DND-41 (cell line): ENCODE measurements around the gene ENDOD1.

Experiments used
- ATAC-seq: fragments of 200-7000 bp; cut with Tn5 transposase; 3 replicates; pipeline ENCODE4 v1.9.1; 2021; ENCODE audit warnings: low read depth; ENCODE audit not compliant: insufficient read depth
- DNase-seq: peaks from one replicate; pipeline ENCODE4 v3.0.0-alpha.2; 2020
- H2AFZ ChIP-seq: 2 replicates; pipeline ENCODE4 v1.6.0; 2012; ENCODE audit warnings: low read depth, low read length
- H3K27ac ChIP-seq: 2 replicates; pipeline ENCODE4 v1.5.1; 2012; ENCODE audit warnings: low read length, inconsistent platforms
- H3K27me3 ChIP-seq: fragments of 200-600 bp; sonication (generic); 2 replicates; pipeline ENCODE4 v1.6.0; 2012; ENCODE audit warnings: low read length, mild to moderate bottlenecking, inconsistent platforms; ENCODE audit not compliant: insufficient read depth, poor library complexity
- H3K36me3 ChIP-seq: 2 replicates; pipeline ENCODE4 v1.5.1; 2012; ENCODE audit warnings: low read length, inconsistent platforms; ENCODE audit not compliant: insufficient read depth
- H3K4me1 ChIP-seq: 2 replicates; pipeline ENCODE4 v1.5.1; 2012; ENCODE audit warnings: mild to moderate bottlenecking, low read length; ENCODE audit not compliant: insufficient read depth
- H3K4me2 ChIP-seq: 2 replicates; pipeline ENCODE4 v1.6.0; 2012; ENCODE audit warnings: mild to moderate bottlenecking, moderate library complexity, low read length, inconsistent platforms; ENCODE audit not compliant: insufficient read depth
- H3K4me3 ChIP-seq, 2 experiments: fragments of 200-600 bp in 1 of 2; shearing (Covaris generic) in 1 of 2; 2 replicates each; pipeline ENCODE4 v1.5.1; 2012 to 2016; ENCODE audit warnings: inconsistent platforms in 2 of 2, low read length in 2 of 2, mild to moderate bottlenecking in 2 of 2, low read depth in 1 of 2, moderate library complexity in 1 of 2
- H3K79me2 ChIP-seq: 2 replicates; pipeline ENCODE4 v1.6.0; 2012; ENCODE audit warnings: low read length, inconsistent platforms; ENCODE audit not compliant: insufficient read depth
- H3K9ac ChIP-seq: 2 replicates; pipeline ENCODE4 v1.6.0; 2012; ENCODE audit warnings: low read depth, mild to moderate bottlenecking, inconsistent platforms, low read length, moderate library complexity
- H3K9me3 ChIP-seq: 2 replicates; pipeline ENCODE4 v1.5.1; 2012; ENCODE audit warnings: low read length, moderate library complexity, mild to moderate bottlenecking, inconsistent platforms; ENCODE audit not compliant: insufficient read depth, severe bottlenecking
- H4K20me1 ChIP-seq: 2 replicates; pipeline ENCODE4 v1.6.0; 2012; ENCODE audit warnings: low read length; ENCODE audit not compliant: insufficient read depth
- EZH2 ChIP-seq: IDR thresholded peaks from 3 replicates; pipeline ENCODE4 v1.6.1; 2012; ENCODE audit warnings: borderline replicate concordance, low read depth, mild to moderate bottlenecking, moderate library complexity, low read length, inconsistent platforms; ENCODE audit not compliant: severe bottlenecking
- TF ChIP-seq, protein P1 (sequence below): IDR thresholded peaks from 2 replicates; pipeline ENCODE4 v1.5.1; 2012; ENCODE audit warnings: borderline replicate concordance, low read length, moderate library complexity, mild to moderate bottlenecking; ENCODE audit not compliant: poor library complexity, severe bottlenecking; ENCODE audit errors: extremely low read depth

ENDOD1 gene

GRCh38 chr11:95121698-95122097 is 32.1 kb downstream of the ENDOD1 start:
- H3K4me2 ChIP-seq: no peak overlapping the region
- H2AFZ ChIP-seq: no peak overlapping the region
- H3K9ac ChIP-seq: no peak overlapping the region
- ATAC-seq: no peak
- no peaks in the 10 kb centered on the region for H4K20me1 ChIP-seq
- H3K36me3 ChIP-seq: no peaks in the 10 kb centered on the region
- no peak overlapping the region for H3K27ac ChIP-seq
- H3K4me3 ChIP-seq: no peak overlapping the region
- TF ChIP-seq, protein P1, sequence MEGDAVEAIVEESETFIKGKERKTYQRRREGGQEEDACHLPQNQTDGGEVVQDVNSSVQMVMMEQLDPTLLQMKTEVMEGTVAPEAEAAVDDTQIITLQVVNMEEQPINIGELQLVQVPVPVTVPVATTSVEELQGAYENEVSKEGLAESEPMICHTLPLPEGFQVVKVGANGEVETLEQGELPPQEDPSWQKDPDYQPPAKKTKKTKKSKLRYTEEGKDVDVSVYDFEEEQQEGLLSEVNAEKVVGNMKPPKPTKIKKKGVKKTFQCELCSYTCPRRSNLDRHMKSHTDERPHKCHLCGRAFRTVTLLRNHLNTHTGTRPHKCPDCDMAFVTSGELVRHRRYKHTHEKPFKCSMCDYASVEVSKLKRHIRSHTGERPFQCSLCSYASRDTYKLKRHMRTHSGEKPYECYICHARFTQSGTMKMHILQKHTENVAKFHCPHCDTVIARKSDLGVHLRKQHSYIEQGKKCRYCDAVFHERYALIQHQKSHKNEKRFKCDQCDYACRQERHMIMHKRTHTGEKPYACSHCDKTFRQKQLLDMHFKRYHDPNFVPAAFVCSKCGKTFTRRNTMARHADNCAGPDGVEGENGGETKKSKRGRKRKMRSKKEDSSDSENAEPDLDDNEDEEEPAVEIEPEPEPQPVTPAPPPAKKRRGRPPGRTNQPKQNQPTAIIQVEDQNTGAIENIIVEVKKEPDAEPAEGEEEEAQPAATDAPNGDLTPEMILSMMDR: no peak
- TF ChIP-seq EZH2: no peak
- DNase-seq: no peak
- no peaks in the 10 kb centered on the region for H3K9me3 ChIP-seq
- no peaks in the 10 kb centered on the region for H3K79me2 ChIP-seq
- H3K4me1 ChIP-seq: no peaks in the 10 kb centered on the region
- H3K27me3 ChIP-seq: no peaks in the 10 kb centered on the region

GRCh38 chr11:95123556-95123955 is 33.9 kb downstream of the ENDOD1 start:
- Histone ChIP-seq H3K36me3 (0 out of 2 replicates have a peak, but pooled peaks cover 2% of the 10 kb centered on the region), H3K9ac (no peak overlapping the region), H3K27me3 (no peaks in the 10 kb centered on the region), H3K4me3 (no peak overlapping the region), H4K20me1 (no peaks in the 10 kb centered on the region), H3K4me2 (no peak overlapping the region), H3K79me2 (no peaks in the 10 kb centered on the region), H3K4me1 (no peaks in the 10 kb centered on the region), H2AFZ (no peak overlapping the region), H3K9me3 (no peaks in the 10 kb centered on the region), H3K27ac (no peak overlapping the region)
- no peak for TF ChIP-seq EZH2
- TF ChIP-seq, protein P1: no peak
- no peak for ATAC-seq
- no peak for DNase-seq

DNA sequence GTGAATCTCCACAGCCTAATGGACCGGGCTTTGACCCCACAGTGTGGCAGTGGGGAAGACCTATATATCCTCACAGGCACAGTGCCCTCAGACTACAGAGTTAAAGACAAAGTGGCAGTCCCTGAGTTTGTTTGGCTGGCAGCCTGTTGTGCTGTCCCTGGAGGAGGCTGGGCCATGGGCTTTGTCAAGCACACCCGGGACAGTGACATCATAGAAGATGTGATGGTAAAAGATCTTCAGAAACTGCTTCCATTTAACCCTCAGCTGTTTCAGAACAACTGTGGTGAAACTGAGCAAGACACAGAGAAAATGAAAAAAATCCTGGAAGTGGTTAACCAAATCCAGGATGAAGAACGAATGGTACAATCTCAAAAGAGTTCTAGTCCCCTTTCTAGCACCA is 39.0 kb downstream of the ENDOD1 start:
- Histone ChIP-seq H3K79me2 (no peaks in the 10 kb centered on the region), H3K27ac (no peak overlapping the region), H2AFZ (no peak overlapping the region), H3K9ac (no peak overlapping the region), H3K4me2 (no peak overlapping the region), H3K4me3 (no peak overlapping the region), H3K36me3 (peaks cover 9% of the 10 kb centered on the region; the same call in 1 of the 2 replicates), H3K9me3 (no peaks in the 10 kb centered on the region), H4K20me1 (no peaks in the 10 kb centered on the region), H3K4me1 (no peaks in the 10 kb centered on the region), H3K27me3 (no peaks in the 10 kb centered on the region)
- TF ChIP-seq EZH2: no peak
- TF ChIP-seq, protein P1: no peak
- DNase-seq: no peak
- no peak for ATAC-seq

DNA sequence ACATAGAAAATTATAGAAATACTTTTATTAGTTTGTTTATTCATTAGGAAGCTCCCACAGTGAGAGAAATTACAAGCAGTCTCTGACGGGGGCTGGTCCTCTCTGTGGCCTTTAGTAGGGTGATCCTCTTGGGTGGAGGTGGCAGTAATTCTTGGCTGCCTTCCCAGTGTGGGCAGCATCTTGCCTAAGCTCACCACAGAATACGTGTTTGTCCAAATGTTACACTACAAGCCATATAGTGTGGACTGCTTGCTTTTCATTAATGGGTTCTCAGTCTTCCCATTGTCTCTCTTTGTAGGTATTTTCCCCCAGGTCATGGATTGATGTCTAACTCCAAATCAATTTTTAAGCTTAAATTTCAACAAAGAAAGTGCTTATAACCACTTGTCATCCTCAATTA is 43.3 kb downstream of the ENDOD1 start:
- Histone ChIP-seq H3K4me2 (no peak overlapping the region), H3K27ac (no peak overlapping the region), H3K79me2 (no peaks in the 10 kb centered on the region), H3K27me3 (no peaks in the 10 kb centered on the region), H4K20me1 (no peaks in the 10 kb centered on the region), H3K4me3 (no peak overlapping the region), H3K36me3 (peaks cover 9% of the 10 kb centered on the region; the same call in 1 of the 2 replicates), H3K9ac (no peak overlapping the region), H3K9me3 (no peaks in the 10 kb centered on the region), H2AFZ (no peak overlapping the region), H3K4me1 (no peaks in the 10 kb centered on the region)
- ATAC-seq: no peak
- TF ChIP-seq, protein P1: no peak
- no peak for TF ChIP-seq EZH2
- DNase-seq: no peak
